ENCODE measurements around the gene FARP1. TPM values are rescaled to one million over a fixed set of nuclear protein-coding genes. Genes with fewer than 3 reads are reported as not detected.
"Not testable (repeated sequence)": the region's sequence is repeated elsewhere in the genome, so short reads cannot be mapped to it uniquely, and the experiment has no call there.

Gene FARP1
- total and polyA plus RNA-seq, 7 donors, result 6.9 to 96.4 (median 32.9) TPM

- H3K36me3 ChIP-seq, result peaks cover 0 to 48% (median 10%) of the 10 kb centered on the region in 4 donors
- H3K27ac ChIP-seq, result no peak overlapping the region
- no peak overlapping the region for H3K4me3 ChIP-seq
- no peaks in the 10 kb centered on the region for H3K4me1 ChIP-seq
- DNase-seq, result no peak
- intact Hi-C loops (cut with DNase I), result no loop called here
- H3K27me3 ChIP-seq, result no peaks in the 10 kb centered on the region
- no peaks in the 10 kb centered on the region for H3K9me3 ChIP-seq
- 89 to 96% methylated on average over 11 of the region's 11 CpGs for WGBS, 2 donors
- TF ChIP-seq CTCF (IDR thresholded peaks at IDR 0.05), result no peak
- no peak for TF ChIP-seq POLR2A (IDR thresholded peaks at IDR 0.05)
- TF ChIP-seq EP300 (IDR thresholded peaks at IDR 0.05), result no peak
- TF ChIP-seq POLR2AphosphoS5 (IDR thresholded peaks at IDR 0.05), result no peak
These were observed 267.7 kb downstream of the FARP1 start for GRCh38 chr13:98410612-98411011.

- no peak for TF ChIP-seq EP300 (IDR thresholded peaks at IDR 0.05)
- no peak for TF ChIP-seq POLR2AphosphoS5 (IDR thresholded peaks at IDR 0.05)
- no peak for TF ChIP-seq POLR2A (IDR thresholded peaks at IDR 0.05)
- no peak for TF ChIP-seq CTCF (IDR thresholded peaks at IDR 0.05)
- Histone ChIP-seq H3K4me3 (no peak overlapping the region), H3K9me3 (no peaks in the 10 kb centered on the region), H3K27ac (no peak overlapping the region), H3K36me3 (peaks cover 0 to 51% (median 10%) of the 10 kb centered on the region in 4 donors), H3K4me1 (no peaks in the 10 kb centered on the region), H3K27me3 (no peaks in the 10 kb centered on the region)
- intact Hi-C loops (cut with DNase I), result no loop called here
- 75 to 76% methylated on average over 5 of the region's 5 CpGs for WGBS, 2 donors
- no peak for DNase-seq
These were observed 268.1 kb downstream of the FARP1 start for GRCh38 chr13:98411013-98411412.

GRCh38 chr13:98411617-98412265, 268.8 kb downstream of the FARP1 start:
- peak; percentile 80 for DNase-seq

GRCh38 chr13:98413278-98413677, 270.4 kb downstream of the FARP1 start:
- H3K9me3 ChIP-seq; H3K27me3 ChIP-seq; H3K4me1 ChIP-seq; H3K4me3 ChIP-seq; intact Hi-C loops (cut with DNase I); H3K27ac ChIP-seq; DNase-seq: not testable (repeated sequence)
- H3K36me3 ChIP-seq, result peaks cover 0 to 54% (median 10%) of the 10 kb centered on the region in 4 donors
- 94 to 96% methylated on average over 3 of the region's 3 CpGs for WGBS, 2 donors

More at GRCh38 chr13:98411617-98412265, 268.8 kb downstream of the FARP1 start:
- Histone ChIP-seq H3K4me3 (peak overlapping the region in 1 of 4 donors; percentile 6), H3K9me3 (no peaks in the 10 kb centered on the region), H3K27me3 (no peaks in the 10 kb centered on the region), H3K36me3 (peaks cover 0 to 51% (median 10%) of the 10 kb centered on the region in 4 donors), H3K4me1 (no peaks in the 10 kb centered on the region), H3K27ac (no peak overlapping the region)
- TF ChIP-seq POLR2AphosphoS5 (IDR thresholded peaks at IDR 0.05) (peak in 1 of 4 donors; percentile 31), CTCF (IDR thresholded peaks at IDR 0.05) (no peak)
- WGBS, 2 donors, result 47 to 85% methylated on average over 16 of the region's 16 CpGs
- intact Hi-C loops (cut with DNase I), result no loop called here

- WGBS, 2 donors, result 83 to 90% methylated on average over 7 of the region's 7 CpGs
- no peaks in the 10 kb centered on the region for H3K27me3 ChIP-seq
These were observed 270.9 kb downstream of the FARP1 start for GRCh38 chr13:98413796-98414195.

More at GRCh38 chr13:98413796-98414195, 270.9 kb downstream of the FARP1 start:
- intact Hi-C loops (cut with DNase I), result no loop called here
- DNase-seq, result no peak
- Histone ChIP-seq H3K4me3 (no peak overlapping the region), H3K36me3 (peaks cover 0 to 54% (median 10%) of the 10 kb centered on the region in 4 donors), H3K27ac (no peak overlapping the region), H3K4me1 (no peaks in the 10 kb centered on the region), H3K9me3 (no peaks in the 10 kb centered on the region)
- TF ChIP-seq POLR2A (IDR thresholded peaks at IDR 0.05), result no peak
- no peak for TF ChIP-seq POLR2AphosphoS5 (IDR thresholded peaks at IDR 0.05)
- no peak for TF ChIP-seq EP300 (IDR thresholded peaks at IDR 0.05)
- no peak for TF ChIP-seq CTCF (IDR thresholded peaks at IDR 0.05)

Data from sigmoid colon (tissue), 7 donors.